H1 (cell line): ENCODE measurements around the gene RASSF3. TPM values are rescaled to one million over a fixed set of nuclear protein-coding genes. Genes with fewer than 3 reads are reported as not detected.

Experiments used
- FOSL1 ChIP-seq: IDR thresholded peaks from 2 replicates; pipeline ENCODE4 v1.6.1; 2011; ENCODE audit warnings: mild to moderate bottlenecking, low read depth, low read length, moderate library complexity; ENCODE audit not compliant: insufficient read depth
- GABPA ChIP-seq: IDR thresholded peaks from 2 replicates; pipeline ENCODE4 v1.6.1; 2011; ENCODE audit warnings: mild to moderate bottlenecking, low read length, moderate library complexity, borderline replicate concordance; ENCODE audit not compliant: insufficient read depth
- polyA plus RNA-seq, 7 experiments: library from polyadenylated mRNA; depleted of rRNA in 3 of 7; stranded (reverse) in 5 of 7; unstranded in 2 of 7; fragments of >200 nt in 5 of 7; fragments of 200-250 nt in 2 of 7; gene quantifications; 1 replicate in 5 of 7; 2 replicates in 1 of 7; 4 replicates in 1 of 7; pipeline versions ENCODE4 v1.2.1 to v1.2.3, GENCODE V29; 2011 to 2013; ENCODE audit warnings: missing spikeins in 2 of 7, mixed read lengths in 2 of 7
- total RNA-seq: library from RNA; stranded (reverse); fragmentation: NEBNext Ultra II Directional; extraction: Animal tissue kit (Norgen Biotek cat#: 25700); gene quantifications from 2 replicates; pipeline ENCODE4 v1.2.1, GENCODE V29; 2021

Gene RASSF3
- total and polyA plus RNA-seq, 2 of the 8 experiments (the other 6 are each of a cell fraction or from before 2014, with no cell fraction given), result 19.1 to 64.3 TPM

- TF ChIP-seq FOSL1, result no peak
- TF ChIP-seq GABPA, result no peak
These were observed 38.9 kb upstream of the RASSF3 start (continued) for GRCh38 chr12:64571411-64571810.
